ENCODE data around the gene ALG2.

Gene ALG2

DNA sequence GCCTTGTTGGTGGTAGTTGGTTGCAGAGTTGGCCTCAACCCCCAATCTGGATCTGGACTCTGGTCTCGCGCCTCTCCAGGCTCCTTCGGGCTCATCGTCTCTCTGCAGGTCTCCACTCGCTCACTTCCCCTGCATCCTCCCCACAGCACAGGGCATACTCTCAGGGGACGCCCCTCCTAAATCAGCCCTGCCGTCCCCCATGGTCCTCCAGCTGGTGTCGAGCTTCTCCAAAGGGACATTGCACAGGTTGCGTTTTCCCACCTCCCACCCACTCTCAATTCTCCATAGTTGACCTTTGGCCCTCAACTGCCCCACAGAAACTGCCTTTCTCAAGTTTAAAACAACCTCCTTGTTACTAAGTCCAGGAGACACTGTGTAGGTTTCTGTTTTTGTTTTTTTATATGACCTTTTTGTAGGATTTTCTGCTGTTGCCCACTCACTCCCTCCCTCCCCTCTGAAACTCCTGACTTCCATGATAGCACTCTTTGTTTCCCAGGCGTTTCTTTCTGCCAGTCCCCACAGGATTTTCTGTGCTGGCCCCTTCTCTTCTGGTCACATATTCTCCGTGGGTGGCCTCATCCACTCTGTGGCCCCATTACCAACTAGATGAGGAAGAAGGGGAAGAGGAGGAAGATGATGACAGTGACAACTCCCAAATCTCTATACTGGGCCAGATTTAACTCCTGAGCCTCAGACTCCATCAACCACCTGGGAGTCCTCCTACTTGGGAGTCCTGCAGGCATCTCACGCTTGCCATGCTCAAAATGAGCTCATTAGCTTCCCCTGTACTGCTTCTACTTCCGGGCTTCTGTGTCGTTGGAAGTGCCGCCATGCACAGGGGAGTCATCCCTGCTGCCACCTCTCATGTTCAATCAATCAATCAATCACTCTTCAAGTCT lies 50.3 kb downstream of the ALG2 start:
- no peak for DNase-seq

DNA sequence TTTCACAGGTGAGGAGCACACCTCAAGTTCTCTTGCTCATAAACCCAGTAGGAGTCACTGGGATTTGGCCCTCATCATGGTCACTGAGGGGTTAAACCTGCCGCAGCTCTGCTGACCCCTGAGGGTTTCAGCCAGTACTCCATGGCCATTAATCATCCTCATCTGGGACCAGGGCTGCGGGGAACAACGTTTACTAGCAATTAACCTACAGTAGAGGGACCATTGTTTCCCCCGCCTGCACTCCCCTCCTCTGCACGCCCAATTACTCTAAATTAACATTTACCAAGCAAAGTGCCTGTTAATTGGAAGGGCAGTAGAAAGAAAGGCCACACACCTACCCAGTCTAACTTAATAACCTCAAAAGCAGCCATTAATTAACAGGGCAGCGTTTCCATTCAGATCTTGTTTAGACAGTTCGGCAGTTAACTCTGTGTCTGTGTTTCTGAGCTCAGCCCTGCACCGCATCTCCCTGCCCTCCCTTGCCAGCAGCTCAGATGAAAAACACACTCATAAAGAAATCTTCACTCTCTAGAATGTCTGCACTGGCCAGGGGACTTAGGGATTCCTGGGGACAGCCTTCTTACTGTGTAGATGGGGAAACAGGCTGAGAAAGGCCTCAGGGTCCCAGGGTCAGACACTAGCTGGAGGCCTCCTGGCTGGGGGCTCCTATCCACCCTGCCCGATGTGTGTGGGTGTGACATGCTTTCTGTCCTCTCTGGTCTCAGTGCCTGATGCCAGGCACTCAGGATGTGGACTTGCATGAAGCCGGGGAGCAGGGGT lies 51.6 kb downstream of the ALG2 start:
- no peak for DNase-seq

DNA sequence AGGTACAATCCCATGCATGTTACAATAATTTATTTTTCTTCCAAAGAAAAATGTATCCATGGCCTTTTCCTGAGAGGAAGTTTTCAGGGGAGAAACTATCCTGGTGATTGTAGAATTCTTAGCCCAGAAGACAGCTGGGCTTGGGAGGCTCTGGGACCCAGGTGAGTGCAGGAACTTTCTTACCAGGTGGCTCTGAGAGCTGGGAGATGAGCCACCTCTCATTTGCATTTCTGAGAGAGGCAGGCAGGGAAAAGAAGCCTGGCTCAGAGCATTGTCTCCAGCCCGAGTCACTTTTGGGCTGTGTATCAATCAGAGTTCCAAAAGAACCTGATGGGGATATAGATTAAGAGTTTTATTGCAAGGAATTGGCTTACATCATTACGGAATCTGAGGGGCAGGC lies 52.7 kb downstream of the ALG2 start:
- no peak for DNase-seq

DNA sequence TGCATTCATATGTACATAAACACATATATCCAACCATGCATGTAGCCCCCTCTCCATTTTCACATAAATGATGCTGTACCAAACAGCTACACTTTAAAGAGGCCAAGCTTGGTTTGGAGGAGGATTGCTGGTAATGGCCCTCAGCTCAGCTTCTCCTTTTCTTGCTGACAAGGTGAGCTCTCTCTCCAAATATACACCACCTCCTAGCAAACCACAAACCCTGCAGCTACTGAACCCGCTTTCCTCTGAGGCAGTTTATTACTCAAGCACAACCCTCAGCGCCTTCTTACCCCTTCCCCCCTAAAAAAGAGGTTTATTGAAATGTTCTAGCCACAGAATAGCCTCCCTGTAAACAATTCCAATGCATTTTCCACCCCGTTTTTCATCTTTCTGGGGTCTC lies 54.0 kb downstream of the ALG2 start:
- no peak for DNase-seq

DNA sequence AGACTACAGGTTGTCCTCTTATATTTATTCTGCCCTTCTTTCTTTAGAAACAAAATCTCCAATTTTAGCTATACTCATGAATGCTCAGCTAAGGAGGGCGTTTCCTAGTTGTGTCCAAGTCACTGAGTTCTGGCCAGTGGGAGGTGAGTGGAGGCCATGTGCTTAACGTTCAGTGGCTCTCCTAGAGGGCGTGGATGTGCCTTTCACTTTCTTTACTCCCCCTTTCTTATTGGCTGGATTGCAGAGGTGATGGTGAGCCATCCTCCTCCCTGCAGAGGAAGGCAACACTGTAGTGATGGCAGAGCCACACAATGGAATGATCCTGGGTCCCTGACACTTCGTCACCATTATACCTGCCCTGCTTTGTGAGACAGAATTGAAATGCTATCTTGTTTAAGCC lies 54.6 kb downstream of the ALG2 start:
- no peak for DNase-seq

Data from right hindlimb (tissue), 1 donor.